Dedifferentiated amniotic fluid mesenchymal stem cell (primary cell): ENCODE results near the gene ARMC7.
"Not testable (repeated sequence)": the region's sequence is repeated elsewhere in the genome, so short reads cannot be mapped to it uniquely, and the experiment has no call there.

Experiments used
- DNase-seq: peaks from one replicate; pipeline ENCODE4 v3.0.0-alpha.2; 2016; ENCODE audit errors: extremely low spot score

The ARMC7 gene

DNA sequence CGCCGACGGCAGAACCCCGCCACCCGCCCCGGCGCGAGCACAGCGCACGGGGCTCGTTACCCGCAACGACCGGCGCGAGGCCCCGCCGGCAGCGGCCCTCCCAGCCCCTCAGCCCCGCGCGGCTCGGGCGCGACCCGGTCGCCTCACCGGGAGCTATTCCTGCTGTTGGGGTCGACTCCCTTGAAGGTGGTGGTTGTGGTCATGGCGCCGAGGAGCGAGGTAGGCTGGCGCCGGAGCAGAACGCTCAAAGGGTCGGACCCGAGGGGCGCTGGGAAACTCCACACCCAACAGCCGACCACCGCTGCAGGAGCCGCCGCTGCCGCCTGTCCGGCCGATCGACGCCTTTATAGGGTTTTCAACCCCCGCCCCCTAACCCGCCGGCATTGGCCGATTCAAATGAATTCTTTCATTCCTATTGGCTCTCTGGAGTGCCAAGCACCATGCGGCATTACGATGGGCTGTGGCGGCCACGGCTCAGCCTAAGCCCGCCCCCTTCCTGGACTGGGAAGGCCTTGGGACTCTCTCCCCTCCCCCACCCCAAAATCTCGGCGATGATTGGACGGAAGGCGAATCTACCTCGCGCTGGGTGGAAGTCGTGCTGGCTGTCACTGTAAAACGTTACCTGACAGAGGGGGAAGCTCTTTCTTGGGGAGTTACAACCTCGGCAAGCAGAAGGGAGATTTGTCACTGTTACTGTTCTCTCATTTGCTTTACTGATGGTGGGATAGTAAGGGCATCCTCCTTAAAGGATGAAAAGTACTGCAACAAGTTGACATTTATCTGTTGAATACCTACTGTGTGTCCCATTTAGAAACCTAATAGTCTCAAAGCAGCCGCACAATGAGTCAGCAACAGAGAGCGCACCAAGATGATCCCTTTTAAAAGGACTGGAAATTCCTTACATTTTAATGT lies 44.7 kb downstream of the ARMC7 start, which contains the start of gene JPT1:
Gene JPT1, minus strand, starts transcription at position 318 of the 912 bp plus-strand sequence. Its CDS starts 115 bp downstream, at position 203.
- peak; percentile 99 for DNase-seq

DNA sequence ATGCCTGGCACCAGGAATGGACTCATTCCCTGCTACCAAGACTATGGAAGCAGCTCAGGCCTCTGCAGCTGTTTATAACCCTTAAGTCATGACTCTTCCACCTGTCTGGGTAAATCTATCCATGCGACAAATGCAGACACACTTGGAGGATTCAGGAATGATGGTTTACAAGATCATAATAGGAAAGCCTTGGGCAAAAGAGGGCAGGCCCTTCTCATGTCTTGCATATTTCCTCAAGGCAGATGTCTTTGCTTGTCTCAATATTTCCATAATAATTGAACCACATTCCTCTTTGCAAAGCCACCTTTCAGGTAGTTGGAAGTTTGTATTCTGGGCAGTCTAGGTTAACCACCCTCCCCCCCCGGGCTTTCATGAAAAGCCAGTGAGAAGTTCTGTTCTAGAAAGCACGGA lies 45.4 kb downstream of the ARMC7 start:
- no peak for DNase-seq

DNA sequence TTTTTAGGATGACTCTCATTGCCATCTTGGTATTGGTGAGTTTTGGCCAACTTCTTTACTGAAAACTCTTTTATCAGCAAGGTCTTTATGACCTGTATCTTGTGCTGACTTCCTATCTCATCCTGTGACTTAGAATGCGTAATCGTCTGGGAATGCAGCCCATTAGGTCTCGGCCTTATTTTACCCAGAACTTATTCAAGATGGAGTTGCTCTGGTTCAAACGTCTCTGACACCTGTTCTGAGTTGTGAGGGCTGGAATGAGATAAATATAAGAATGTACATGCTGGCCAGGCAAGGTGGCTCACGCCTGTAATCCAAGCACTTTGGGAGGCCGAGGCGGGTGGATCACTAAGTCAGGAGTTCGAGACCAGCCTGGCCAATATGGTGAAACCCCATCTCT lies 48.7 kb downstream of the ARMC7 start:
- not testable (repeated sequence) for DNase-seq

DNA sequence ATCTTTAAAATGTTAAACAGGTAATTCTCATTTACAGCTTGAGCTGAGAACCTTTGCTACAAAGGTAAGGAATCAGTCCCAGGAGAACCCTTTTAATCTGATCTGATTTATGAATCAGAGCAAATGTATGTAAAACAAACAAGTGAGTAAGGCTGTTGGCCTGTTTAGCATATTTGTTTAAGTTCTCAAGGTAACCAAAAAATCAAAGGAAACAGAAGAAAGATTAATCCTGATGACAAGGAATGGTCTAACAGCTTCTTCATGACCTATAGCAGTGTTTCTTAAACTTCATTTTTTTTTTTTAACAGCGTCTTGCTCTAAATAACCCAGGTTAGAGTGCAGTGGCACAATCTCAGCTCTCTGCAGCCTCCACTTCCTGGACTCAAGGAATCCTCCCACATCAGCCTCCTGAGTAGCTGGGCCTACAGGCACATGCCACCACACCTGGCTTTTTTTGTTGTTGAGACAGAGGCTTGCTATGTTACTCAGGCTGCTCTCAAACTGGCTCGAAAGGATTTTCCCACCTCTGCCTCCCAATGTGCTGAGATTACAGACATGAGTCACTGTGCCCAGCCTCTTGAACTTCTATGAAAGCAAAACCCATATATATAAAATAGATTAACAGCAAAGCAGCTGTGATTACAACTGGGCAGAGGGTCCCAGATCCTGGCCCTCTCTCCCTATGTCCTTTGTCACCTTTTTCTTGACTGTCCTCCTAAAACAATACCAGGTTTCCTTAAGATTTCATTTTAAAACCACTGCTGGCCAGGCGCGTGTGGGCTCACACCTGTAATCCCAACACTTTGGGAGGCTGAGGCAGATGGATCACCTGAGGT lies 49.6 kb downstream of the ARMC7 start:
- no peak for DNase-seq

DNA sequence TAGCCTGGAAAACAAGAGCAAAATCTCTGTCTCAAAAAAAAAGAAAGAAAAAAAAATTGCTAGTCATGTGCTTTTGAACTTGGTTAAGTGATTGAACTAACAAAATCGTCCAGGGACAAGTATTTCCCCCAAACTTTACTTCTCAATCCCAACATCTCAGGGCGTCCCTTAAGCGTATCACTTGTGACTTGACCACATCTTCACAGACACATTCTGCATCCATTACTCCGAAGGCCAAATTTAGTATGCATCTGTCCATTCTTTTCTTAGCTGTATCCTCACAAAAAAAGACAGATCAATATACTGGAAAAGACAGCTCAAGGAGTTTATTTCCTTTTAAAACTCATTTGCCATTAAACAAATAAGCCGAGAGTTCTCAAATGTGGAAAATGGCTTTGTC lies 50.4 kb downstream of the ARMC7 start:
- DNase-seq: no peak

DNA sequence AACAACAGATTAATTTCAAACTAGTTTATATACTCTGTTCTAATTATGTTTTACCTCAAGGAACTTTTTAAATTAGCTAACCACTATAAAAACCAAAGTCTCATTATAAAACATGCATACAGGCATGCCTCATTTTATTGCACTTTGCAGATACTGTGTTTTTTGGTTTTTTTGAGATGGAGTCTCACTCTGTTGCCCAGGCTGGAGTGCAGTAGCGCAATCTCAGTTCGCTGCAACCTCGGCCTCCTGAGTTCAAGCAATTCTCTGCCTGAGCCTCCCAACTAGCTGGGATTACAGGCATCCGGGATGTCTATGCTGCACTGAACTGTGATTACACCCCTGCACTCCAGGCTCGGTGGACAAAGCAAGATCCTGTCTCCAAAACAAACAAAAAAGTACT lies 53.3 kb downstream of the ARMC7 start:
- DNase-seq: no peak

DNA sequence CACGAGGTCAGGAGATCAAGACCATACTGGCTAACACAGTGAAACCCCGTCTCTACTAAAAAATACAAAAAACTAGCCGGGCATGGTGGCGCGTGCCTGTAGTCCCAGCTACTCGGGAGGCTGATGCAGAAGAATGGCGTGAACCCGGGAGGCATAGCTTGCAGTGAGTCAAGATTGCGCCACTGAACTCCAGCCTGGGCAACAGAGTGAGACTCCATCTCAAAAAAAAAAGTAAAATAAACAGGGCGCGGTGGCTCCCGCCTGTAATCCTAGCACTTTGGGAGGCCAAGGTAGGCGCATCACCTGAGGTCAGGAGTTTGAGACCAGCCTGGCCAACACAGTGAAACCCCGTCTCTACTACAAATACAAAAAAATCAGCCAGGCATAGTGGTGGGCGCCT lies 54.8 kb downstream of the ARMC7 start:
- DNase-seq: not testable (repeated sequence)

DNA sequence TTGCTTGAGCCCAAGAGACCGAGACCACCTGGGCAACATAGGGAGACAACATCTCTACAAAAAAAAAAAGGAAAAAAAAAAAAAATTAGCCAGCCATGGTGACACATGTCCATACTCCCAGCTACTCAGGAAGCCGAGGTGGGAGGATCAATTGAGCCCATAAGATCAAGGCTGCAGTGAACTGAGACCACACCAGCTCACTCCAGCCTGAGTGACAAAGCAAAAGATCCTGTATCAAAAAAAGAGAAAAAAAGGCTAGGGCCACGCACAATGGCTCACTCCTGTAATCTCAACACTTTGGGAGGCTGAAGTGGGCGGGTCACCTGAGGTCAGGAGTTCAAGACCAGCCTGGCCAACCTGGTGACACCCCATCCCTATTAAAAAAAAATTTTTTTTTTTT lies 59.2 kb downstream of the ARMC7 start:
- DNase-seq: no peak

DNA sequence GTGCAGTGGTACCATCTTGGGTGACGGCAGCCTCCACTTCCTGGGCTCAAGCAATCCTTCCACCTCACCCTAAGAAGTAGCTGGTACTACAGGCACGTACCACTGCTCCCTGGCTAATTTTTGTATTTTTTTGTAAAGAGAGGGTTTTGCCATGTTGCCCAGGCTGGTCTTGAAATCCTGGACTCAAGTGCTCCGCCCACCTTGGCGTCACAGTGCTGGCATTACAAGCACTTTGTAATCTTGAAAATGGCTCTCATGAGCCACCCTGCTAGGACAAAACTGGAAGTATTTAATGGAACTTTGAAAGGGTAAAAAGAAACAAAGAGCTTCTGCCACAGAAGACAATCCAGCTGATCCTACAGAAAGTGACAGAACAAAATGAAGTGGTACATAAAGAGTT lies 63.8 kb downstream of the ARMC7 start:
- DNase-seq: no peak

DNA sequence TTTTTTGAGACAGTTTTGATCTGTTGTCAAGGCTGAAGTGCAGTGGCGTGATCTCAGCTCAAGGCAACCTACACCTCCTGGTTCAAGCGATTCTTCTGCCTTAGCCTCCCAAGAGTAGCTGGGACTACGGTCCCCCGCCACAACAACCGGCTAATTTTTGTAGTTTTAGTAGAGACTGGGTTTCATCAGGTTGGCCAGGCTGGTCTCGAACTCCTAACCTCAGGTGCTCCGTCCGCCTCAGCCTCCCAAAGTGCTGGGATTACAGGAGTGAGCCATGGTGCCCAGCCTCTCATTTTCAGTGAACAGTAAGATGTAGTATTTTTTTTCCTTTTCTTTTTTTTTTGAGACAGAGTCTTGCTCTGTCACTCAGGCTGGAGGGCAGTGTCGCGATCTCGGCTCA lies 65.2 kb downstream of the ARMC7 start:
- DNase-seq: no peak

DNA sequence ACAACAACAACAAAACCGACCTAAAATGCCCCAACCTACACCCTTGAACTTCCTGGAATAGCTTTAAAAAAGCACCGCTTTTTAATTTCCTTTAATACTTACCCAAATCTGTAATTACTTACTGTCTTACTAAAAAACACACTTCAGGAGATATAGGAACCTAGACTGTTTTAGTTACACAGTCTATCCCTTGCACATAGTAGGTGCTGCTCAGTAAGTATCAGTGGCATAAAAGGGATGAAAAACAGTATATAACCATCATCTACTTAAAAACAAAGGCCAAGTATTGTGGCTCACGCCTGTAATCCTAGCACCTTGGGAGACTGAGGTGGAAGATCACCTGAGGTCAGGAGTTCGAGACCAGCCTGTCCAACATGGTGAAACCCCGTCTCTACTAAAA lies 66.9 kb downstream of the ARMC7 start:
- DNase-seq: no peak

DNA sequence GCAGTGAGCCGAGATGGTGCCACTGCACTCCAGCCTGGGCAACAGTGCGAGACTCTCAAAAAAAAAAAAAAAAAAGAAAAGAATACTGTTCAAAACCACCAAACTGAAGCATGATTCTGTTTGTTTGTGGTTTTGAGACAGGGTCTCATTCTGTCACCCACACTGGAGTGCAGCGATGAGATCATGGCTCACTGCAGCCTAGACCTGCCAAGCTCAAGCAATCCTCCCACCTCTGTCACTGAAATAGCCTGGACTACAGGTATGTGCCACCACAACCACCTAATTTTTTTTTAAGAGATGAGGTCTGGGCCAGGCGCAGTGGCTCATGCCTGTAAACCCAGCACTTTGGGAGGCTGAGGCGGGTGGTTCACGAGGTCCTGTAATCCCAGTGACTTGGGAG lies 68.7 kb downstream of the ARMC7 start:
- no peak for DNase-seq
